ENCODE data around the gene PTK7.

PTK7 gene

DNA sequence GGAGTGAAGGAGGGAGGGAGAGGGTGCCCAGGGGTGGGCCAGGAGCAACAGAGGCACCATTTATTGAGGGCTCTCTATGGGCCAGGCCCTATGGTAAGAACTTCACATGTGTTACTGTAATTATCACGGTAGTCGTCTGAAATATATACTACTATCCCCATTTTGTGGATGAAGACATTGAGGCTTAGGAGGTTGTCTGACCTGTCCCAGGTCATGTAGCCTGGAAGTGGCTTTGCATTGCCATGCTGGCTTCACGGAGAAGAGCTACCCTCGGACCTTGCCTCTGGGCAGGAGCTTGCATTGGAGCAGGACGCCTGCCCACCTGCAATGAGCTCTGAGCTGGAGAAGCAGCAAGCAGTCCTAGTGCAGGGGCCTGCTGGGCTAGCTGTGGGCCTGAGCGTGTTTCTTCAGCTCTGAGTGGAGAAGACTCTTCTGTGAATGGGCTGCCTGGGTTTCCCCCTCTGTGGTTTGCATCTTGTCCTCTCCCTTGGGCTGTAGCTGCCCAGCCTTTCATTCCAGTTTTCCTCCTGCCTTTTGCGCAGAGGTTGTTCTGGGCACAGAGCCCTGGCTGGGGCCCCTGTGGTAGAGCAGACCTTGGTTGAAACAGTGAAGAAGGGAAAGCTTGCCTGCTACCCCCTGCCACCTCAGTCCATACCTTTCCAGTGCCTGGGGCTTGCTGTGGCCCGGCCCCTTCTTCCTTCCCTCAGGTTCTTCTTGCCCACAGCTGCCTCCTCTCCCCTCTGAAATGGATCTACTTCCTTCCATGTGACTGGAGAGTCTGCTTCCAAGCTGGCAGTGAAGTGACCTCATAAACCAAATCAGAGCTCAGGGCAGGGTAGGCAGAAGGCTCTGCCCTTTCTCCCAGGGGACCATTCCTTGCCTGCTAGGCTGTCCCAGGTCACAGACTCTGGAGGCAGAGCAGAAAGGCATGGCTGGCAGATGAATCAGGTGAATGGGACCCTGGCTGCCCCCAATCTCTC is 70.9 kb downstream of the PTK7 start:
- no peak for DNase-seq

DNA sequence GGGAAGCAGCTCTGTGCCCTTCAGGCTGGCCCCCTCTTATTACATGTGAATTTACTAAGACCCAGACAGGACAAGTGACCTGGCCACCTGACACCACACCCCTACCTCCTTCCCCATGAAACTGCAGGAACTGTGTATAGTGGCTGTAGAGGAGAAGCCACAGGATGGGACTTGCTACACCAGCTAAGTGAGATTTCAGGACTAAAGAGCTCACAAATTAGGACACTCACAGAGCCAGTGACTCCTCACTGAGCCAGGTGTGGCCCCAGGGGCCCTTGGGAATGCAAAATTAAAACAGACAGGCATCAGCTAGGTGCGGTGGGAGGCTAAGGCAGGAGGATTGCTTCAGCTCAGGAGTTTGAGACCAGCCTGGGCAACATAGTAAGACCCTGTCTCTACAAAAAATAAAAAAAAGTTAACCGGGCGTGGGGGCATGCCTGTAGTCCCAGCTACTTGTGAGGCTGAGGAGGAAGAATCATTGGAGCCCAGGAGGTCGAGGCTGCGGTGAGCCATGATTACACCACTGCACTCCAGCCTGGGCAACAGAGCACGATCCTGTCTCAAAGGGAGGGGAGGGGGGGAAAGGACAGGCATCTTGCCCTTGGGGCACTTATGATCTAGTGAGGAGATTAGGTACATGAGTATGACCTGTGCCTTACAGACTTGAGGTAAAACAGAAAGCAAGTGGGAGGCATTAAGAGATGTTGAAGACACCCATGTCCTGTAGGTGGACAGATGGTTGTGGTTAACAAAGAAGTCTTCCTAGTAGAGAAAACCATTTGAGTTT is 71.8 kb downstream of the PTK7 start:
- DNase-seq: no peak

DNA sequence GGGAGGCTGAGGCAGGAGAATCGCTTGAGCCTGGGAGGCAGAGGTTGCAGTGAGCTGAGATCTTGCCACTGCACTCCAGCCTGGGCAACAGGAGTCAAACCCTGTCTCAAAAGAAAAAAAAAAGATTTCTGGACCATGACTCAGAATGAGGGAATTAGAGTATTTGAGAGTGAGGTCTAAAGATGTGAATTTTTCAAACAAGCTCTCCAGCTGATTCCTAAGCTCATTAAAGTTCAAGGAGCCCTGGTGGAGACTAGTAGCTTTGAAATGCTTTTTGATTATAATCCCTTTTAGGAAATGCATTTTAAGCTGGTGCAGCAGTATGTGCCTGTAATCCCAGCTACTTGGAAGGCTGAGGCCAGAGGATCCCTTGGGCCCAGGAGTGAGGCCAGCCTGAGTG is 73.2 kb downstream of the PTK7 start:
- DNase-seq: no peak

DNA sequence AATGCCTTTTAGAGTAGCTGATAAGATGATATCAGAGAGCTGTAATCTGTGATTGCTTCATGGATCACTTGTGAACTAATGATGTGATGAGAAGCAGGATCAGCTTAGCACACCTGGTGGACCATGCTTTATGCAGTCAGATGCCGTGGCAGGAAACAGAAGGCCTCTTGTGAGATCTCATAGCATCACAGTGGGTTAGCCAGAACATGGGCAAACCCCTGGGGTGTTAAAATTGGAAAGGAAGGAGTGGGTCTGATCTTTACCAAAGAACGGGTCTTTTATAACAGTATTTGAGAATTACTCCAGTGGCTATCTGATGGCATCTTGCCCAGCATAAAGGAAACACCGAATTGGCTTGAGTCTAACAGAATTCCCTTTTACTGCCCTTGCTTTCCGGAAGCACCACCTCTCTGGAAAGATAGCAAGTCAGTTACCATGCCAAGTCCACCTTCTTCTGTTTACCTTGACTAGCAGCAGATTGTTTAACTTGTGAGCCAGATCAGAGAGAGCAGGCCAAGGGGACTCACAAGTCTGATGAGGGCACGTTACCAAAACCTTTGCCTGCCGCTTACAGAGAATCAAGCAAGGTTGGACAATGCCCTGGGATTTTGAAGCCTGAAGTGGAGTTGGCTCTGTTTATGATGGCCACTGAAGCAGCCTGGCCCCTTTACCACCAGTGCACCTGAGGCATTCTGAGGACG is 74.1 kb downstream of the PTK7 start:
- no peak for DNase-seq

DNA sequence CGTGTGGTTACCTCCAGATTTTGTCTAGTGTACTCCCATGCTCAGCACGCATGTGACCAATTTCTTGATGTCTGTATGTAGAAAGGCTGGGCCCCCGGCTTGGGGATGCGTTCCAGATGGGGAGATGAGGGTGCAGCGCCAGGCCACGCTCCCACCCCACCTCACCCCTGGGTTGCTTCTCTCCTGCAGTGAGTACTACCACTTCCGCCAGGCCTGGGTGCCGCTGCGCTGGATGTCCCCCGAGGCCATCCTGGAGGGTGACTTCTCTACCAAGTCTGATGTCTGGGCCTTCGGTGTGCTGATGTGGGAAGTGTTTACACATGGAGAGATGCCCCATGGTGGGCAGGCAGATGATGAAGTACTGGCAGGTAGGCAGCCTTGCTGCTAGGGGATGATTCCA is 83.5 kb downstream of the PTK7 start:
- no peak for DNase-seq

DNA sequence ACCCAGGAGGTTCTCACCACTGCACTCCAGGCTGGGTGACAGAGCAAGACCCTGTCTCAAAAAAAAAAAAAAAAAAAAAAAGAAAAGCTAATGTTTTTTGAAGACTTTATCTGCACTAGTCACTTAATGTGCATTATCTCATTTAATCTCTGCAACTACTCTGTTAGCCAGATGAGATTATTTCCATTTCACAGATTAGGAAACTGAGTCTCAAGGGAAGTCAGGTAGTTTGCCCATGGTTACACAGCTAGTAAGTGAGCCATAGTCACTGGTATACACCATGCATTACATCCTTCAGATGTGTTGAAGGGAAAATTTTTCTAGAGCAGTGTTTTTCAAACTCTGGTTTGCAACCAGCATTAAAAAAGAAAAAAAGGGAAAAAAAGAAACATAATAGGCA is 87.8 kb downstream of the PTK7 start:
- no peak for DNase-seq

DNA sequence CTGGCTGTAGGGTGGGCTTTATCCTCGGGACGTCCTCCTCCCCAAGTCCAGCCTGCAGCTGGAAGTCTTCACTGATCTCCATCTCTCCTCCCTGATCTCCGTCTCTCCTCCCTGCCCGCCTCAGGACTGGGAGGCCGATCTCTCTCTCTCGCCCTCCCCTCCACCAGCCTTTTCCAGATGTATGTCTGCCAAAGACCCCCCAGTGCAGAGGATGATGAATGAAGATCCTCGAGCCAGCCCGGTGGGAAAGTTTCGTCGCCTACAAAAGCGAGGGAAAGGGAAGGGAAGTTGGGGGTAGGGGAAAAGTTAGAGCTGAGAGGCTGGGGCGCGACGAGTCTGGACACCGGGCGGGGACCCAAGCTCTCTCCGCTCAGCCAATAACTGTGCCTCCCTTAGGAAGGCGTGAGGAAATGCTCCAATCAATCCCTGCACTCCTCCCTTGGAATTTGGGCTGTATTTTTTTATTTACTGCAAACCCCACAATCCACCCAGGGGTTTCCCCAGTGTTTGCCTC is 94.4 kb downstream of the PTK7 start:
- peak in 1 of 2 experiments; percentile 80 for DNase-seq

DNA sequence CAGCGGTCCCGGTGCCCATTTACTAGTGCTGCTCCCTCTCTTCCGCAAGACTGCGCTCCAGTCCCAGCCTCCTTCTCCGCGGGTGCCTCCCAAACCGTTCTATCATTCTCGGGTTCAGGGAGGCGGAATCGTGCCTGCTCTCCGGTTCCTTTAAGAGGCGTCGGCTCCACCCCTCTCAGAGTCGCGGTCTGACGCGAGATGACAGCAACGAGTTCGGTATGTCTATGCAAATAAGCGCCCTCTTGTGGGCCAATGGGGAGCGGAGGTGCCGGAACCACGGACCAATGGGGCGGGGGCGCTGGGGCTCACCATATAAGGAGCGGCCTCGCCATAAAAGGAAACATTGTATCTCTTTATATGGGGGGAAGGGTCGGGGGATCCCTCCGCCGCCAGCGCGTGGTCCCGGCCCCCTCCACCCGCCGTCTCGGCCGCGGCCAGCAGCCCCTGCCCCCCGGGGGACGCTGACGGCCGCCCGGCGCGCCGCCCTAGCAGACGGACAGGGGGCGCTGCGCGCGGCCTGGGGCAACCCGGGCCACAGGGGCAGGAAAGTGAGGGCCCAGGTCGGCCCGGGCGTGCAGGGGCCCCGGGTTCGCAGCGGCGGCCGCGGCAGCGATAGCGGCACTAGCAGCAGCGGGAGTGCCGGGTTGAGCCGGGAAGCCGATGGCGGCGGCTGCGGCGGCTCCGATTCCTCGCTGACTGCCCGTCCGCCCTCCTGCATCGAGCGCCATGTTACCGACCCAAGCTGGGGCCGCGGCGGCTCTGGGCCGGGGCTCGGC is 95.0 kb downstream of the PTK7 start, which contains the start of gene SRF:
SRF (plus strand) TSS at position 339 of the 776 bp plus-strand sequence; CDS start at position 727, 388 bp downstream.
- DNase-seq: peak; percentile 96 to 97

DNA sequence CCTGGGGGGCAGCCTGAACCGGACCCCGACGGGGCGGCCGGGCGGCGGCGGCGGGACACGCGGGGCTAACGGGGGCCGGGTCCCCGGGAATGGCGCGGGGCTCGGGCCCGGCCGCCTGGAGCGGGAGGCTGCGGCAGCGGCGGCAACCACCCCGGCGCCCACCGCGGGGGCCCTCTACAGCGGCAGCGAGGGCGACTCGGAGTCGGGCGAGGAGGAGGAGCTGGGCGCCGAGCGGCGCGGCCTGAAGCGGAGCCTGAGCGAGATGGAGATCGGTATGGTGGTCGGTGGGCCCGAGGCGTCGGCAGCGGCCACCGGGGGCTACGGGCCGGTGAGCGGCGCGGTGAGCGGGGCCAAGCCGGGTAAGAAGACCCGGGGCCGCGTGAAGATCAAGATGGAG is 95.6 kb downstream of the PTK7 start:
- DNase-seq: no peak

DNA sequence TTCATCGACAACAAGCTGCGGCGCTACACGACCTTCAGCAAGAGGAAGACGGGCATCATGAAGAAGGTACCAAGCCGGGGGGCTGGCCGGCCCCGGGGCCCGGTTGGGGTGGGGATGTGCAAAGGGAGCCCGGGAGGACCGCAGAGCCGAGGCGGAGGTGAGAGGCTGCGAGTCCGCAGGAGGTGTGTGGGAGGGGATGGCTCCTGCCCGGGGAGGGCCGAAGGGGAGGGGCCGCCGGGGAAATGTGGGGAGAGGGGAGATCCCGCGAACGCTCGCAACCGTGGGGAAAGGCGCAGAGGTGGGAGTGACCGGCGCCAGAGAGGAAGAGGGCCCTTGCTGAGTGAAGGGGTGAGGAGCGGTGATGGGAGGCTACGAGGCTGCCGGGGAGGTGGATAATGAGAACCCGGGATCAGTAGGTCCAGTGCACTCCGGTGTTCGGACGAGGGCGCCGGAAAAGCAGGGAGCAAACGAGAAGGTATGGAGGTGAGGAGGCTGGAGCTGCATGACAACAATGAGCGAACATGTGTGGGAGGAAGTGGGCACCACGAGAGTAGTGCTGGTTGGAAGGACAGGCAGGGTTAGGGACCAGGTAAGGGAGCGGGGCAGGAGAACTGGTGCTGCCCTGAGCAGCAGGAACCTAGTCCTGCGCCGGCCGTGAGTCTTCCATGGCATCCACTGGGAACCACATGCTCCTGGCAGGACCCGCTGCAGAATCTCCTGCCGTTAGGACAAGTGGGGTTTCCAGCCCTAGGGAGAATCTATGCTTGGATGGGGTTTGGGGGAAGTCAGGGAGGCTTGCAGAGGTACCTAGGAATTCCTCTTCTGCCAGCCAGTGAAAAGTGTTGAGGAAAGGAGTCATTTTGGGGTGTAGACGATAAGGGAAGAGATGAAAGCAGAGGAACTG is 96.2 kb downstream of the PTK7 start:
- DNase-seq: peak in 1 of 2 experiments; percentile 8

DNA sequence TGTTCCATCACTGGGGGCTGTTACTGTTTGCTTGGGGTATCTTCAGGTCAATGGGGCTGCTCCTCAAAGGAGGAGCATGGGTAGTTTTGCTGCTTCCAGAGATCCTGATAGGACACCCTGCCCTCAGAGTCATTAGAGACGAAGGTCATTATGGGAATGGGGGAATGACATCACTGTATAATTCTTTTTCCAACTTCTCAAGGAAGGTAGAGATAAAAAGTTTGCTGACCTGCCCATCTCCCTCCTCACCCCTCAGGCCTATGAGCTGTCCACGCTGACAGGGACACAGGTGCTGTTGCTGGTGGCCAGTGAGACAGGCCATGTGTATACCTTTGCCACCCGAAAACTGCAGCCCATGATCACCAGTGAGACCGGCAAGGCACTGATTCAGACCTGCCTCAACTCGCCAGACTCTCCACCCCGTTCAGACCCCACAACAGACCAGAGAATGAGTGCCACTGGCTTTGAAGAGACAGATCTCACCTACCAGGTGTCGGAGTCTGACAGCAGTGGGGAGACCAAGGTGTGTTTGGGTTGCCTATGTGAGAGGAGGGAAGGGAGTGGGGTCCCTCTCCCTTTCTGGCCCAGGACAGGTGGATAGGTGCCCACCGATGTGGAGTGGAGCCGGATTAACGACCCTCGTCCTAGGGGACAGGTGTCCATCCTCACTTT is 97.6 kb downstream of the PTK7 start:
- no peak for DNase-seq

DNA sequence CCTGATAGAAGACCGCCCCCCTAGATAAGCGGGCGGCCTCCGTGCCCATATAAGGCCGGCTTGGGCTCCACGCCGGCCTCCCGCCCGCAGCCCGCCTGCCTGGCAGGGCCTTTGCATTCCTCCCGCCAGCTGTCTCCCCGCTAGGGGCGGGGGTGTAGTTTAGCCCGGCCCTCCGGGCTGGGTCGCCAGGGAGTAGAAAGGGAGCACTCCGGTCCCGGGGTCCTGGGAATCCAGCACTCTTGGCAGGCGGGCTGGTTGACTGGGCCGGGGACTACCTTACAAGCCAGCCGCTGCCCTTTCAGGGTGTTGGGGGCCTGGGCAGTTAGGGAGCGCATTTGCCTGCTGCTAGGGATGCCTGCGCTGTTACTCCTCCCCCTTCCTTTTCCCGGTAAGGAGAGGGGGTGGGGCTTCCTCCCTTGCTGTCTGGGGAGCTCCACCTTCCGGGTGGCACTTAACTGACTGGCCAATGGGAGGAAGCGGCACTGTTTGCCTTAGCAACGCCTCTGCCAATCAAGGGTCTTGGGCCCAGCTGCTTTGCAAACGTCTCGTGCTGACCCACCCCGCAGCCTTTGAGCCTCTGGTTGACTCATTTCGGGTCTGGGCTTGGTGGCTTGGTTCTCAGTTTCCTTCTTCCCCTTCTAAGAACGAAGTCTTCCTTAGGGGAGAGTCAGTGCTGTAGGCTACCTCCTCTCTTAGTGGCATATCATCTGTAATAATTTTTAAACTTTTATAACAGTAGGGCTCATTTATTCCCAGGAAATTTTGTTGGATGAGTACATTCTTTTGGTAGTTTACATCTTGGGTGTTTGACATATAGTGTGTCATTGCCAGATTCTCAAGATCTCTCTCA is 98.4 kb downstream of the PTK7 start:
- peak; percentile 82 to 95 for DNase-seq

DNA sequence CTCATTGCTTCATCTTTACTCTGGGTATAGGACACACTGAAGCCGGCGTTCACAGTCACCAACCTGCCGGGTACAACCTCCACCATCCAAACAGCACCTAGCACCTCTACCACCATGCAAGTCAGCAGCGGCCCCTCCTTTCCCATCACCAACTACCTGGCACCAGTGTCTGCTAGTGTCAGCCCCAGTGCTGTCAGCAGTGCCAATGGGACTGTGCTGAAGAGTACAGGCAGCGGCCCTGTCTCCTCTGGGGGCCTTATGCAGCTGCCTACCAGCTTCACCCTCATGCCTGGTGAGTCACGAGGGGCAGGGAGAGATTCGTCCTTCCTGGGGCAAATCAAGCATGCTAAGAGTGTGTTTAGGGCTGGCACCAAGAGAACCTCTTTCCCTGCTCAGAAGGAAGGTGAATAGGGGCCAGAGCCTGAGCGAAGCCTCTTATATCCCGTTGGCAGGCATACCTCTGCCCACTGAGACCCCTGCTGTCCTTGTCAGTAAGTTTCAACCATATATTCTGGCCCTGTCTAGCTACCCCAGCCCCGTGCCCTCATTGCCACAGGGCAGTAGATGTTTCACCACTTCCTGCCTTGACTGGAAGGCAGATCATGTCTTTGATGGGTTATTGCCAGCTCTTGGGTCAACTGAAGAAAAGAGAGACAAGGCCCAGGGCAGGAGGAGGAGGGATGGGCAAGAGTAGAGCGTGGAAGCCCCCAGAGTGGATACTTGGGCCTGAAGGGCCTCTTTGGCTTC is 99.7 kb downstream of the PTK7 start:
- DNase-seq: no peak

DNA sequence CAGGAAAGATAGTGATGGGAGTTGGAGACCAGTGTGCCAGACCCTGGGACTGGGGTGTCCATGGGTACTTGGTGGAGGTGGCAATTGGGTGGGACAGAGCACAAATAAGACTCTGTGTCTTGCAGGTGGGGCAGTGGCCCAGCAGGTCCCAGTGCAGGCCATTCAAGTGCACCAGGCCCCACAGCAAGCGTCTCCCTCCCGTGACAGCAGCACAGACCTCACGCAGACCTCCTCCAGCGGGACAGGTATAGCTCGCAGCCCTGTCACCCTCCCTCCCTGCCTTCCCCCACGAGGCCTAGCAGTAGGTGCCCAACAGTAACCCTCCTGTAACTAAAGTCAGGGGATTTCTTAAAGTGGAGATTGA is 100.3 kb downstream of the PTK7 start:
- DNase-seq: no peak

DNA sequence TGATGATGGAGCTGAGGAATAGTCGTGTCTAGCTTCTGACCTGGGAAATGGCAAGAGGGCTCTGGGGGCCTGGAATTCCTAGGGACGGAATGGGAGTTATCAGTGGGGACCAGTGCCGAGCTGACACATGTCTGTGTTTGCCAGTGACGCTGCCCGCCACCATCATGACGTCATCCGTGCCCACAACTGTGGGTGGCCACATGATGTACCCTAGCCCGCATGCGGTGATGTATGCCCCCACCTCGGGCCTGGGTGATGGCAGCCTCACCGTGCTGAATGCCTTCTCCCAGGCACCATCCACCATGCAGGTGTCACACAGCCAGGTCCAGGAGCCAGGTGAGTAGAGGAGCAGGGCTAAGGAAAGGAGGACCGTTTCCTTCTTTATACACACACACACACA is 102.0 kb downstream of the PTK7 start:
- DNase-seq: no peak

DNA sequence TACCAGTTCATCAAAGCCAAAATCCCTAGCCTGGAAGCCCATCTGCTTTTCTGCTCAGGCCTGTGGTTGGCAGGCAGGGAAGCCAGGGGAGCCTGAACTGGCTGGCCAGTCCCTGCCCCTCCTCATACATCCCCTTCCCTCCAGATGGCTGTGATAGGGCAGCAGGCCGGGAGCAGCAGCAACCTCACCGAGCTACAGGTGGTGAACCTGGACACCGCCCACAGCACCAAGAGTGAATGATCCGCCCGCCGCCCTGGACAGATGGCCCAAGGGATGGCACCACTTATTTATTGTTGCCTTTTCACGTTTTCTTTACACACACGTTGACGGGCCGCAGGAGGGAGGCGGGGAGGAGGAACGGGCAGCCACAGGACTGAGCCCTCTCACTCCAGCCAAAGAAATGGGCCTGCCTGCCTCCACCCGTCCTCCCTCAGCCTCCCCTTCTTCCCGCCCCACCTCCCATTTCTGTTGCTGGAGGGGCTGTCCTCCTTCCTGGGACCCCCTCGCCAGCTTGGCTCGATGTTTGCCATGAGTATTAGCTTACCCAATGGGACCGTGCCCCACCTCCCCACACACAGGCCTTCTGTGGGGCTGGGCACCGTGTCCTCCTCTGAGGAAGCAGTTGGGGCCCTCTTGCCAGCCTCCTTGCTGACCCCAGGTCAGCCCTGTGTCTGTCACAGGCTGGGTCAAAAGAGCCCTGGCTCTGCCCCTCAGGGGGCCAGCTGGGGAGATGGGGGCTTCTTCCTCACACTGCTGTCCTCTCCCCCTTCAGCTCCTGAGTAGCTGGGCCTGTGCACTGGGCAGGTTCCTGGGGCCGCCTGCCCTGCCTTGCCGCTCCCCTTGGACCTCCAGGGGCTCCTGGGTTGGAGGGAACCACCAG is 103.1 kb downstream of the PTK7 start:
- no peak for DNase-seq

DNA sequence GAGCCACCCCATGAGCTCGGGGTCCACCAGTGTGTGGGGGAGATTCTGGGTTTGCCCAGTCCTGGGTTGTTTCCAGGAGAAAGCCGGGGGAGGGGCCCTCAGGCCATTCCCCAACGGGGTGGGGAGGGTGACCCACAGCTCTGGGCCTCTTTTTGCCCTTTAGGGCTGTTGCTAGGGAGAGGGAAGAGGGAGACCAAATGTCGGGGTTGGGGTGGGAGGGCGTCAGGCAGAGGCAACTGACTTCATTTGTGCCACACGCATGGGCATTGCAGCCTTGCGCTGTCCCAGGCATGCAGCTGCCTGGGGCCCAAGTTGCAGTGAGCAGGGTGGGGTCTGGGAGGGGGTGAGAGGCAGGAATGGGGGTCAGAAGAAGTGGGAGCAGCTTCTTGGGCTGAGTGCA is 103.9 kb downstream of the PTK7 start:
- no peak for DNase-seq

DNA sequence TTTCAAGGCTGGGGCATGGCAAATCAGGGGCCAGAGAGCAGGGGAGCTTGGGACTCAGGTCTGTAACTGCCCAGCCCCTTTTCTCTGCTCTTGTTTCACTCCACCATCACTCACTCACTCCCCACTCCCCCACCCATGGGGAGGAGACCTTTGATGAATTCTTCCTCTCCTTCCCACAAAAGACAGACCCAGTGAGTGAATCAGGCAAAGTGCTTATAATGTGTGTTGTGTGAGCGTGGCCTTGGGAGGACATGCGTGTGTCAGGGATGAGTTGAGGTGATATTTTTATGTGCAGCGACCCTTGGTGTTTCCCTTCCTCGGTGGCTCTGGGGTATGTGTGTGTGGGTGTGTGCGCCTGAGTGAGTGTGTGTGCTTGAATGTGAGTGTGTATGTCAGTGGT is 104.9 kb downstream of the PTK7 start:
- no peak for DNase-seq
